Parathyroid adenoma (tissue), 2 donors: ENCODE results near the gene TTL.
"Not testable (repeated sequence)": the region's sequence is repeated elsewhere in the genome, so short reads cannot be mapped to it uniquely, and the experiment has no call there.

Experiments
- H2AFZ ChIP-seq: fragments of 300-600 bp; sonication (generic); one replicate; pipeline ENCODE4 v1.7.0; 2017; ENCODE audit warnings: antibody characterized with exemption, mild to moderate bottlenecking
- H3K27ac ChIP-seq: fragments of 300-600 bp; sonication (generic); one replicate; pipeline ENCODE4 v1.7.0; 2017
- H3K27me3 ChIP-seq: fragments of 300-600 bp; sonication (generic); one replicate; pipeline ENCODE4 v1.7.0; 2017; ENCODE audit warnings: low read length; ENCODE audit not compliant: control insufficient read depth, insufficient read depth
- H3K36me3 ChIP-seq: fragments of 300-600 bp; sonication (generic); one replicate; pipeline ENCODE4 v1.7.0; 2017; ENCODE audit warnings: low read length; ENCODE audit not compliant: control insufficient read depth, insufficient read depth
- H3K4me1 ChIP-seq: fragments of 300-600 bp; sonication (generic); one replicate; pipeline ENCODE4 v1.7.0; 2017; ENCODE audit warnings: control low read depth
- H3K4me2 ChIP-seq: fragments of 300-600 bp; sonication (generic); one replicate; pipeline ENCODE4 v1.7.0; 2017; ENCODE audit warnings: low read length
- H3K4me3 ChIP-seq: fragments of 300-600 bp; sonication (generic); one replicate; pipeline ENCODE4 v1.7.0; 2017; ENCODE audit warnings: low read depth, low read length
- H3K79me2 ChIP-seq: fragments of 300-600 bp; sonication (generic); one replicate; pipeline ENCODE4 v1.7.0; 2017; ENCODE audit warnings: control low read depth
- H3K9ac ChIP-seq: fragments of 300-600 bp; sonication (generic); one replicate; pipeline ENCODE4 v1.7.0; 2017; ENCODE audit warnings: mild to moderate bottlenecking
- H3K9me3 ChIP-seq: fragments of 300-600 bp; sonication (generic); one replicate; pipeline ENCODE4 v1.7.0; 2017; ENCODE audit warnings: low read length; ENCODE audit not compliant: control insufficient read depth
- TF ChIP-seq, protein P1 (sequence below): fragments of 300-600 bp; sonication (generic); IDR thresholded peaks from one replicate; pipeline ENCODE4 v1.7.0; 2017; ENCODE audit warnings: antibody characterized with exemption, mild to moderate bottlenecking
- donor health status: primary hyperparathyroidism.

Gene TTL

DNA sequence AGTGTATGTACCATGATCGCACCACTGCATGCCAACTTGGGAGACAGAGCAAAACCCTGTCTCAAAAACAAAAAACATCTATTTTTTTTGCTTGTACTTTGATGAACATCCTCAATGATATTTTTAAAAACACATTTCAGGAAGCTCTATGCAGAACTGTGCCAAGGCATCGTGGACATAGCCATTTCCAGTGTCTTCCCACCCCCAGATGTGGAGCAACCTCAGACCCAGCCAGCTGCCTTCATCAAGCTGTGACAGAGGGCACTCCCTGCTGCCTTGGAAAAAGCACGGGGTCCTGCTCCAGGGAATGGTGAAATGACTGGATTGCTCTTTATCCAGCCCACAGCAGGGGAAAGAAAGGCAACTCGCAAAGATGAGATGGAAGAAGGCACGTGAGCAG lies 46.6 kb downstream of the TTL start:
- H3K27ac ChIP-seq: no peak overlapping the region
- H3K4me3 ChIP-seq: no peak overlapping the region
- no peaks in the 10 kb centered on the region for H3K9me3 ChIP-seq
- TF ChIP-seq, protein P1, sequence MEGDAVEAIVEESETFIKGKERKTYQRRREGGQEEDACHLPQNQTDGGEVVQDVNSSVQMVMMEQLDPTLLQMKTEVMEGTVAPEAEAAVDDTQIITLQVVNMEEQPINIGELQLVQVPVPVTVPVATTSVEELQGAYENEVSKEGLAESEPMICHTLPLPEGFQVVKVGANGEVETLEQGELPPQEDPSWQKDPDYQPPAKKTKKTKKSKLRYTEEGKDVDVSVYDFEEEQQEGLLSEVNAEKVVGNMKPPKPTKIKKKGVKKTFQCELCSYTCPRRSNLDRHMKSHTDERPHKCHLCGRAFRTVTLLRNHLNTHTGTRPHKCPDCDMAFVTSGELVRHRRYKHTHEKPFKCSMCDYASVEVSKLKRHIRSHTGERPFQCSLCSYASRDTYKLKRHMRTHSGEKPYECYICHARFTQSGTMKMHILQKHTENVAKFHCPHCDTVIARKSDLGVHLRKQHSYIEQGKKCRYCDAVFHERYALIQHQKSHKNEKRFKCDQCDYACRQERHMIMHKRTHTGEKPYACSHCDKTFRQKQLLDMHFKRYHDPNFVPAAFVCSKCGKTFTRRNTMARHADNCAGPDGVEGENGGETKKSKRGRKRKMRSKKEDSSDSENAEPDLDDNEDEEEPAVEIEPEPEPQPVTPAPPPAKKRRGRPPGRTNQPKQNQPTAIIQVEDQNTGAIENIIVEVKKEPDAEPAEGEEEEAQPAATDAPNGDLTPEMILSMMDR: no peak
- H3K36me3 ChIP-seq: no peaks in the 10 kb centered on the region
- no peaks in the 10 kb centered on the region for H3K4me1 ChIP-seq
- no peaks in the 10 kb centered on the region for H3K27me3 ChIP-seq
- H3K9ac ChIP-seq: no peak overlapping the region
- no peaks in the 10 kb centered on the region for H3K79me2 ChIP-seq
- H3K4me2 ChIP-seq: no peak overlapping the region
- no peak overlapping the region for H2AFZ ChIP-seq

DNA sequence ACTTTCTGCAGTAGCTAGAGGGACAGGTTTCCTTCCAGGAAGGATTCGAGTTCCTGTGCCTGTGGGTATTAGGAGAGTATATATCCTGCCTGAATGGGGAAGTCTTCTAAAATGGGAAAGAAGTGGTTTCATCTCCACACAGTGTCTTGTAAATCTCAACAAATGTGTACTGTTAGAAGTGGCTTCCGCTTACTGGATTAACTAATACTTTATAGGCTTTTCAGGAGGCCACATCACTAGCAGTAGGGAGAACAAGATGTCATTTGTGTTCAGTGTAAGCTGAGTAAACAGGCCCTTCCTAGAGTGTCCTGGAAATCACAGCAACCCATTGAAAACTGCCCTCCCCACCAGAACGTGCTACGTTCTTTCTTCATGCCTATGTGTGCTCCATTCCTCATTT lies 47.8 kb downstream of the TTL start:
- Histone ChIP-seq H3K4me1 (no peaks in the 10 kb centered on the region), H2AFZ (no peak overlapping the region), H3K4me3 (no peak overlapping the region), H3K36me3 (no peaks in the 10 kb centered on the region), H3K79me2 (no peaks in the 10 kb centered on the region), H3K9ac (no peak overlapping the region), H3K9me3 (no peaks in the 10 kb centered on the region), H3K4me2 (no peak overlapping the region), H3K27me3 (no peaks in the 10 kb centered on the region), H3K27ac (no peak overlapping the region)
- TF ChIP-seq, protein P1: no peak

DNA sequence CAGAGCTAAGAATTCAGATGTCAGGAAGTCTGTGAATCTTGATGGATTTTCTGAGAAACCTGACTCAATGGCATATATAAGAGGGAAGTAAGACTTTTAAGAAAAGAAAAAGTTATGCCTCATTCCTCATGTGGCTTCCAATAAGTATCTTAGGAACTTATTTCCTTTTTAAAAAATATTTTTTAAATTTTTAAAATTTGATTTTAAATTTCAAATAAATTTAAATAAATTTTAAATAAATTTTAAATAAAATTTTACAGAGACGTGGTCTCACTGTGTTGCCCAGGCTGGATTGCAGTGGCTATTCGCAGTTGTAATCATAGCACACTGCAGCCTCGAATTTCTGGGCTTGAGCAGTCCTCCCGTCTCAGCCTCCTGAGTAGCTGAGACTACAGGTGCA lies 48.8 kb downstream of the TTL start:
- no peak overlapping the region for H3K9ac ChIP-seq
- no peak overlapping the region for H3K4me2 ChIP-seq
- no peak overlapping the region for H2AFZ ChIP-seq
- no peaks in the 10 kb centered on the region for H3K79me2 ChIP-seq
- TF ChIP-seq, protein P1: no peak
- H3K27ac ChIP-seq: no peak overlapping the region
- H3K4me3 ChIP-seq: no peak overlapping the region
- no peaks in the 10 kb centered on the region for H3K9me3 ChIP-seq
- H3K27me3 ChIP-seq: no peaks in the 10 kb centered on the region
- H3K4me1 ChIP-seq: no peaks in the 10 kb centered on the region
- H3K36me3 ChIP-seq: no peaks in the 10 kb centered on the region

DNA sequence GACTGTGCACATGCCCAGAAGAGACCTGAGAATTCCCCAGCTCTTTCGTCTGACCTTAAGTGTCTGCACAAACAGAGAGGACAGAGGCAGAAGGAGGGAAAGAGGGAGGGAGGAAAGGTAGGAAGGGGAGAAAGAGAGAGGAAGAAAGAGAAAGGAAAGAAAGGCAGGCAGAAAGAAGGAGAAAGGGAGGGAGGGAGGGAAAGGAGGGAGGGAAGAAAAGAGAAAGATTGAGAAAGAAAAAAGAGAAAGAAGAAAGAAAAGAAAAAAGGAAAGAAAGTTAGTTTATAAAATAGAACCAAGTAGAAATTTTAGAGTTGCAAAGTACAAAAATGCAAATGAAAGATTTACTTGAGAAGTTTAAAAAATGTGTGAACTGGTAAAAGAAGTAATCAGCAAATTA lies 52.9 kb downstream of the TTL start:
- no peak overlapping the region for H3K4me3 ChIP-seq
- H3K4me2 ChIP-seq: no peak overlapping the region
- H3K4me1 ChIP-seq: no peaks in the 10 kb centered on the region
- H3K9me3 ChIP-seq: no peaks in the 10 kb centered on the region
- TF ChIP-seq, protein P1: no peak
- no peaks in the 10 kb centered on the region for H3K79me2 ChIP-seq
- no peak overlapping the region for H2AFZ ChIP-seq
- no peak overlapping the region for H3K9ac ChIP-seq
- no peaks in the 10 kb centered on the region for H3K27me3 ChIP-seq
- no peak overlapping the region for H3K27ac ChIP-seq
- H3K36me3 ChIP-seq: no peaks in the 10 kb centered on the region

DNA sequence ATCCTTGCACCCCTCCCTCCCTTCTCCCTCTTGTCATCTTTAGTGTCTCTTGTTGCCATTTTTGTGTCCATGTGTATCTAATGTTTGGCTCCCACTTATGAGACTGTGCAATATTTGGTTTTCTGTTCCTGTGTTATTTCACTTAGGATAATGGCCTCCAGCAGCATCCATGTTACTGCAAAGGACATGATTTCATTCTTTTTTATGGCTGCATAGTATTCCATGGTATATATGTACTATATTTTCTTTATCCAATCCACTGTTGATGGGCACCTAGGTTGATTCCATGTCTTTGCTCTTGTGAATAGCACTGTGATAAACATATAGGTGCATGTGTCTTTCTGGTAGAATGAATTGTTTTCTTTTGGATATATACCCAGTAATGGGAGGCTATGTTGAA lies 54.7 kb downstream of the TTL start:
- H2AFZ ChIP-seq, H3K36me3 ChIP-seq, H3K4me1 ChIP-seq, H3K9ac ChIP-seq, H3K27me3 ChIP-seq, H3K4me2 ChIP-seq, H3K27ac ChIP-seq, H3K9me3 ChIP-seq, H3K4me3 ChIP-seq, H3K79me2 ChIP-seq: not testable (repeated sequence)
